ENCODE data around the gene ZBTB12. TPM values are rescaled to one million over a fixed set of nuclear protein-coding genes. Genes with fewer than 3 reads are reported as not detected.

ZBTB12 gene
- total and polyA plus RNA-seq, 9 of the 15 experiments (the other 6 are each of a cell fraction or from before 2014, with no cell fraction given), result 0.03 to 12.4 (median 5.8) TPM; not detected in 1

- TF ChIP-seq HOXB6 (CRISPR knock-in tag; IDR thresholded peaks at IDR 0.05; ENCODE audit: borderline replicate concordance), result no peak
- TF ChIP-seq TAL1 (IDR thresholded peaks at IDR 0.05), result no peak
- TF ChIP-seq, protein P1, sequence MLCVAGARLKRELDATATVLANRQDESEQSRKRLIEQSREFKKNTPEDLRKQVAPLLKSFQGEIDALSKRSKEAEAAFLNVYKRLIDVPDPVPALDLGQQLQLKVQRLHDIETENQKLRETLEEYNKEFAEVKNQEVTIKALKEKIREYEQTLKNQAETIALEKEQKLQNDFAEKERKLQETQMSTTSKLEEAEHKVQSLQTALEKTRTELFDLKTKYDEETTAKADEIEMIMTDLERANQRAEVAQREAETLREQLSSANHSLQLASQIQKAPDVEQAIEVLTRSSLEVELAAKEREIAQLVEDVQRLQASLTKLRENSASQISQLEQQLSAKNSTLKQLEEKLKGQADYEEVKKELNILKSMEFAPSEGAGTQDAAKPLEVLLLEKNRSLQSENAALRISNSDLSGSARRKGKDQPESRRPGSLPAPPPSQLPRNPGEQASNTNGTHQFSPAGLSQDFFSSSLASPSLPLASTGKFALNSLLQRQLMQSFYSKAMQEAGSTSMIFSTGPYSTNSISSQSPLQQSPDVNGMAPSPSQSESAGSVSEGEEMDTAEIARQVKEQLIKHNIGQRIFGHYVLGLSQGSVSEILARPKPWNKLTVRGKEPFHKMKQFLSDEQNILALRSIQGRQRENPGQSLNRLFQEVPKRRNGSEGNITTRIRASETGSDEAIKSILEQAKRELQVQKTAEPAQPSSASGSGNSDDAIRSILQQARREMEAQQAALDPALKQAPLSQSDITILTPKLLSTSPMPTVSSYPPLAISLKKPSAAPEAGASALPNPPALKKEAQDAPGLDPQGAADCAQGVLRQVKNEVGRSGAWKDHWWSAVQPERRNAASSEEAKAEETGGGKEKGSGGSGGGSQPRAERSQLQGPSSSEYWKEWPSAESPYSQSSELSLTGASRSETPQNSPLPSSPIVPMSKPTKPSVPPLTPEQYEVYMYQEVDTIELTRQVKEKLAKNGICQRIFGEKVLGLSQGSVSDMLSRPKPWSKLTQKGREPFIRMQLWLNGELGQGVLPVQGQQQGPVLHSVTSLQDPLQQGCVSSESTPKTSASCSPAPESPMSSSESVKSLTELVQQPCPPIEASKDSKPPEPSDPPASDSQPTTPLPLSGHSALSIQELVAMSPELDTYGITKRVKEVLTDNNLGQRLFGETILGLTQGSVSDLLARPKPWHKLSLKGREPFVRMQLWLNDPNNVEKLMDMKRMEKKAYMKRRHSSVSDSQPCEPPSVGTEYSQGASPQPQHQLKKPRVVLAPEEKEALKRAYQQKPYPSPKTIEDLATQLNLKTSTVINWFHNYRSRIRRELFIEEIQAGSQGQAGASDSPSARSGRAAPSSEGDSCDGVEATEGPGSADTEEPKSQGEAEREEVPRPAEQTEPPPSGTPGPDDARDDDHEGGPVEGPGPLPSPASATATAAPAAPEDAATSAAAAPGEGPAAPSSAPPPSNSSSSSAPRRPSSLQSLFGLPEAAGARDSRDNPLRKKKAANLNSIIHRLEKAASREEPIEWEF (CRISPR knock-in tag; IDR thresholded peaks at IDR 0.05), result no peak
- TF ChIP-seq LEF1 (IDR thresholded peaks at IDR 0.05), result no peak
- no peak for TF ChIP-seq KLF13 (tag; IDR thresholded peaks at IDR 0.05; ENCODE audit: borderline replicate concordance, low read depth)
- TF ChIP-seq ZNF785 (CRISPR knock-in tag; IDR thresholded peaks at IDR 0.05), result no peak
- TF ChIP-seq ETV5 (CRISPR knock-in tag; IDR thresholded peaks at IDR 0.05; ENCODE audit: low read depth), result no peak
- no peak for TF ChIP-seq ZNF184 (CRISPR knock-in tag; IDR thresholded peaks at IDR 0.05)
- TF ChIP-seq ZBTB9 (CRISPR knock-in tag; IDR thresholded peaks at IDR 0.05), result peak; percentile 69; the same call in 1 of the 2 replicates
- TF ChIP-seq PKNOX1 (IDR thresholded peaks at IDR 0.05), result no peak
- TF ChIP-seq ZEB2 (IDR thresholded peaks at IDR 0.05), result no peak
- TF ChIP-seq EP400 (IDR thresholded peaks at IDR 0.05), result 0 out of 2 replicates have a peak, but pooled peaks have one; percentile 51
- no peak for TF ChIP-seq MLX (CRISPR knock-in tag; conservative IDR thresholded peaks at IDR 0.05)
- no peak for TF ChIP-seq MYBL2 (IDR thresholded peaks at IDR 0.05; ENCODE audit: low read depth)
- no peak for TF ChIP-seq MYBL2 (CRISPR knock-in tag; IDR thresholded peaks at IDR 0.05; ENCODE audit: borderline replicate concordance)
- TF ChIP-seq HNRNPK (IDR thresholded peaks at IDR 0.05; ENCODE audit: low read depth, low read length, poor library complexity, severe bottlenecking), result no peak
- TF ChIP-seq NR1H2 (CRISPR knock-in tag; IDR thresholded peaks at IDR 0.05), result no peak
- TF ChIP-seq FOXK1 (CRISPR knock-in tag; IDR thresholded peaks at IDR 0.05; ENCODE audit: borderline replicate concordance), result peak; percentile 33; the same call in 1 of the 2 replicates
- TF ChIP-seq, protein P2, sequence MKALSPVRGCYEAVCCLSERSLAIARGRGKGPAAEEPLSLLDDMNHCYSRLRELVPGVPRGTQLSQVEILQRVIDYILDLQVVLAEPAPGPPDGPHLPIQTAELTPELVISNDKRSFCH (CRISPR knock-in tag; IDR thresholded peaks at IDR 0.05), result no peak
- TF ChIP-seq, protein P2 (tag; IDR thresholded peaks at IDR 0.05), result peak; percentile 39; the same call in 1 of the 2 replicates
- no peak for TF ChIP-seq ZNF384 (IDR thresholded peaks at IDR 0.05; ENCODE audit: low read depth, low read length)
Observed at GRCh38 chr6:31900917-31901414, 920 bp downstream of the ZBTB12 start (continued).
